GM19328 (cell line): ENCODE measurements around the gene TSPAN9.

Experiments
- ATAC-seq: cut with Tn5 transposase; IDR thresholded peaks from one replicate; pipeline ENCODE4 v1.9.1; 2021; ENCODE audit warnings: mild to moderate bottlenecking, moderate library complexity; ENCODE audit not compliant: unreplicated experiment

Gene TSPAN9

DNA sequence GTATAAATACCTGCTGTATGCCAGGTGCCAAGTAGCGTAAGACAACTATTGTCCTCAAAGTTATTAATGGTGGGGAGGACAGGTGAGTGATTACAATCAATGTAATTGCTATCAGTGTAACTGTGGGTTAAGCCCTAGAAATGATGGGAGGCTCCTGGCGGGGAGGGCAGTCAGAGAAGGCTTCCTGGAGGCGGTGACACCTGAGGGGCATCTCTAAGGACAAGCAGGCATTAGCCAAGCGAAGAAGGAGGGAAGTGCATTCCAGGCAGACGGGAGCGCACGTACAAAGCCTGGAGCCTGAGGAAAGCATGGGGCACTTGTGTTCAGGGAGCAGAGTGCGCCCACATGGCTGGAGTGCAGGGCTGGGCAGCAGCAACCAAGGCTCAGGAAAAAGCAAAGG is 230.9 kb downstream of the TSPAN9 start:
- no peak for ATAC-seq

DNA sequence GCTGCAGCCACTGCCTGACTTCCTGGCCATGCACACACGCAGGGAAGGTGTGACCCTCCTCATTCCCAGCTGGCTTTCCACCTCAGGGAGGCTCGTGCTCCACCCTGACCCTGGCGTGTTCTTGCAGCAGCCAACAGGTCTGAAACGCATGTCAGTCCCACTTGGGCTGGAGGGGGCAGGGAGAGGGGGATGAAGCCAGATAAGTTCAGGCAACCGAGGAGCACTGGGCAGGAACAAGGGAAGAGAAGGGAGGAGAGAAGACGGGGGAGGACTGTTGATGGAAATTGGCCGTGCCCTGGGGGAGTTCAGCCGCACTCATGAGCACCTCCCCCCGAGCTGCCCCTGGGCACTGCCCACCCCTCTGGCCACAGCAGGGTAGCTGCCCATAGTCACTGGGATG is 231.4 kb downstream of the TSPAN9 start:
- no peak for ATAC-seq

DNA sequence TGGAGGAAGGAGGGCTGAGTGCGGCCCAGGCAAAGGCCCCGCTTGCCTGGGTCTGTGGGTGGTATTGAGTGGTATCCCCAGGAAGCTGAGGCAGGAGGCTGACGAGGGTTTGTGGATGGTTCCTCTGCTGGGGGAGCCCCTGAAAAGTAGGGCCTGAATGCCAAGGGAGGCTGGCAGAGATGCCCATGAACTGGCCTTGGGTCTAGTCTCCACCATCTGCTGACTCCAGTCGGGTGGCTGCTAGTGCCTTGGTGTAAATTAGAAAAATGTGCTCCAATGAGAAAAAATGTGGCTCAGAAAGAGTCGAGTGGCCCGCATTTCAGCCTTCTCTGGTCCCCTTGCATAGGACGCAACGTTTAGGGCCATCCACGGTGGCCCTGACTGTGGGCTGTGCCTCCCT is 232.6 kb downstream of the TSPAN9 start:
- ATAC-seq: no peak

DNA sequence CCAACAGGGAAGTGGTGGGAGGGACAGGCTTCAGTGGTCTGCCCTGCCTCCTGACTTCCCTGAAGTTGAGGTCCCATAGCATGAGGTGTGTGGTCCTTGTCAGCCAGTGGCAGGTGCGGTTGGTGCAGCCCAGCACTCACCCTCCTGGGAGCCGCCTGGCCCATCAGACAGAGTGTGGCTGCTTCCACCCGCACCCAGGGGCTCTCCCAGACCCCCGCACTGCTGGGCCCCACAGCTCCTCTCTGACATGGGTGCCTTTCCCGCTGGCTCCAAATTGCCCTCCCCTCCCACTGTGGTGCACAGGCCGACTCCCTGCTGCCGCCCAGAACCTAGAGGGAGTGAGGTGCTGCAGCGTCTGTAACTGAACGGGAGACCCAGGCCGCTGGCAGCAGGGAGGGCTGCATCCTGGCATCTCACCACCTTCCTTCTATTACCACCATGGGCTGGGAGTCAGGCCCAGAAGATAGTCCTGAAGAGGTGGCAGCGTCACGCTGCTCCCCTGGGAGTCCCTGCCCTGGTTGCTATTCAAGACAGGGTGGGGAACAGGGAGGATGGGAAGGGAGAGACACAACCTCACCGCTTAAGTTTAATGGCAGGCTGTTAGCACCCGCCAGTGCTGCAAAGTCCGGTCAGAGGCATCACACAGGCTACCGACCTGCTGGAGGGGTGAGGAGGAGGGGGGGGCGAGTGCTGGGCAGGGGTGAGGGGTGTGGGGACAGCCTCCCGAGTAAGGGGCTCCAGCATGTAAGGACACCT is 233.3 kb downstream of the TSPAN9 start:
- no peak for ATAC-seq

DNA sequence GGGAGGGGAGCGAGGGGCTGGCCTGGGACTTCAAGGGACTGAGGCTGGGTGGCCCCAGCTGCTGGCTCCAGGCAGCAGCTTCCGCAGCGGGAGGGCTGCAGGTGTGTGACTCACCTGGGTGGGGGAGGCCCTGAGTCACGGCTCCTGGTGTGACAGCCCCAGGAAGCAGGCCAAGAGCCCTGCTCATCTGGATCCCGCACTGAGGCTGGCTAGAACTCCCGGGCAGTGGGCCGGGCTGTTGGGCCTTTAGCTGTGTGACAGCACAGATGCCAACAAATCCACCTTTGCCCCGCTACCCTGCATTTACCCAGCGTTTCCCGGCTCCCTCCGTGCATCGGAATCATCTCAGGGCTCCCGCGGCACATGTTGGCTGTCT is 233.8 kb downstream of the TSPAN9 start:
- no peak for ATAC-seq

DNA sequence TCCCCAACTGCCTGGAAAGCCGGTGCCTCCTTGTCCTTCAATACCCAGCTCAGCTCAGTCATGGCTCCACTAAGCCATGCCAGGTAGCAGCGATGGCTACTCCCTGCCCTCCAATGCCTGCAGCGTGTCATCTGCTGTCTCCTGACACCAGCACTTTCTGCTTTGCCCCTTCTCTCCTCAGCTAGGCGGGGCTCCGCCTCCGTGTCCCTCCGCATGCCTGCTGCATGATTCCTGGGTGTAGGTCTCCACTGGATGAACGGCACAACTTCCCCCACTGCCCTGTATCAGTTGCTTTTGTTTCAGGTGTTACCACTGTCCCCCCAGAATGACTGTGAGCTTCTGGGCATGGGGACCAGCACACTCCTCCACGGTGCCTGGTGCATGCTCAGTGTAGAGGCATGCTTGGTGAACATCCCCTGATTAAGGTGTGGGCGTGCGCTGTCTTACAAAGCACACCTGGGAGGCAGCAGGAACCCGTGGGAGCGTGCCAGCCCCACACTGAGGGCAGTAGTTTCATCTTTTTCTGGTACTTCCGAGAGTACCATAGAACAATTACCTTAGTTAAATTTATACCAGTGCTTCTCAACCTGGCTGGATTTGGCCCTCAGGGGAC is 234.4 kb downstream of the TSPAN9 start:
- ATAC-seq: no peak

DNA sequence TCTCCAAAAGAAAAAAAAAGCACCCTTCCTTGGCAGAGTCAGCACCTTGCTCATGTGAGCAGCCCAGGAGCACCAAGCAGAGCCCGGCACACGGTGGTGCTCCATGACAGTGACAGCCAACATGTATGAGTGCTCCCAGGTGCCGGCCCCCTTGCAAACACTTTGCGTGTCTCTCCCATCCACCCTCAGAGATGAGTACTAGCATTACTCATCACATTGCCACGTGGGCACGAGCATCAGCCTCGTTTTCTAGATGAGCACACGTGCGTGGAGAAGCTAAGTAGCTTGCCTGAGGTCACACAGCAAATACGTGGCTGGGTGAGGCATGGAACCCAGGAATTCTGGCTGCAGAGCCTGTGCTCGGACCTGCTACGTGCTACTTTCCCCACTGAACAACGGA is 235.9 kb downstream of the TSPAN9 start:
- ATAC-seq: no peak

DNA sequence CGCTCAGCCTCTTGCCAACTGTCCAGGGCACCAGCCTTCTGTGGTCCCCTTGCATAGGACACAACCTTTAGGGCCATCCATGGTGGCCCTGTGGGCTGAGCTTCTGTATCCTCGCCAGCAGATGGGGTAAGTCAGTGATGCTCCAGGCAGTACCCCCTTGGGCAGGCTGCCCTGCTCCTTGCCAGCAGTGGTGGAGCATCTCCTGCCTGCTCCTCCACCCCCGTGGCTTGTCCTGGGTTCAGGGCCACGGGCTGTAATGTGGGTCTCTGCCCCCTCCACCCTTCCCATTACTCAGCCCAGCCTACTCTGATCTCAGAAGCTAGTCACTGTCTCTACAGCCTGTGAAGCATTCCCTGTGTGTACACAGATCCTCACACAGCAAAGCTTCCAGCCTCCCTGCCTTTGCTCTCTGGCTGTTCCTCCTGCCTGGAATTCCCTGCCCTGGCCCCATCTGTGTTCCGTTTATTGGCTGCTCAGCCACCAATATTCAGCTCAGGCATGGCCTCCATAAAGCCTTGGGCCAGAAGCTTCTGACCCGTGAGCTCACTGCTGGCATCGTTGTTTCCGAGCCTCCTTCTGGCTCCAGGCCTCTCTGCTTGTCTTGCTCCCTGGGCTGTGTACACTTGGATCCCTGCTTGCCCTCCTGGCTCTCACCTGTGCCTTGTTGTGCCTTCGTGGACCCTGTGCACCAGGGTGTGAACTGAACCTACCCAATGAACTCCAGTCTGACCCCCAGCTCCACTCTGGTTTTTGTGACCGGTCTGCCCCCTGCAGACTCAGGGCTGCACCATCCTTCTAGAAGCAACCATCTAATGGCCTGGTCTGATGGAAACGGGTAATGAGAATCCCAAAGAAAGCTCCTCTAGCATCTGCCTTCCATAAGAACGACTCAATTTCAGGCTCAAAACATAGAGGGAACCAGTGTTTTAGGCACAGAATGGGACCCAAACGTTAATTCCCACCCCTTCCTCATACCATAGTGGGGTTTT is 236.8 kb downstream of the TSPAN9 start:
- ATAC-seq: no peak

DNA sequence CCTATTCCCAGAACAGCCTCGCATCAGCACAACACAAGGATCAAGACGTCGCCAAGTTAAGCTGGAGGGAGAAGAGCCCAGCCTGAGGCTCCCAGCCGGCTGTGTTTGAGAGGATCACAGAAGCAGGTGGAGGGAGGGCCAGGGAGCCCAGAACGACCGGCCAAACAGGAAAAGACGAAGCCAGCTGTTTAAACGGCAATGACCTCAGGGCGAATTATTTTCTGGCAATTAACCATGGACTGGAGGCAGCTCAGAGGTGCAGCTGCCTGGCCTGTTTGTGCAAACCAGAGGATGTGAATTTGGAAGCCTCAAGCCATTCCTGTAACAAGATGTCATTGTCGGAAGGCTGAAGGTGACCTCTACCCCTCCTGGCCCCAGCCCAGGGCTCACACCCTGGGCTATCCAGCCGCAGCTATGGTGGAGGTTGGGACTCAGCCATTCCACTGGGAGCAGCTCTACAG is 238.1 kb downstream of the TSPAN9 start:
- ATAC-seq: no peak

DNA sequence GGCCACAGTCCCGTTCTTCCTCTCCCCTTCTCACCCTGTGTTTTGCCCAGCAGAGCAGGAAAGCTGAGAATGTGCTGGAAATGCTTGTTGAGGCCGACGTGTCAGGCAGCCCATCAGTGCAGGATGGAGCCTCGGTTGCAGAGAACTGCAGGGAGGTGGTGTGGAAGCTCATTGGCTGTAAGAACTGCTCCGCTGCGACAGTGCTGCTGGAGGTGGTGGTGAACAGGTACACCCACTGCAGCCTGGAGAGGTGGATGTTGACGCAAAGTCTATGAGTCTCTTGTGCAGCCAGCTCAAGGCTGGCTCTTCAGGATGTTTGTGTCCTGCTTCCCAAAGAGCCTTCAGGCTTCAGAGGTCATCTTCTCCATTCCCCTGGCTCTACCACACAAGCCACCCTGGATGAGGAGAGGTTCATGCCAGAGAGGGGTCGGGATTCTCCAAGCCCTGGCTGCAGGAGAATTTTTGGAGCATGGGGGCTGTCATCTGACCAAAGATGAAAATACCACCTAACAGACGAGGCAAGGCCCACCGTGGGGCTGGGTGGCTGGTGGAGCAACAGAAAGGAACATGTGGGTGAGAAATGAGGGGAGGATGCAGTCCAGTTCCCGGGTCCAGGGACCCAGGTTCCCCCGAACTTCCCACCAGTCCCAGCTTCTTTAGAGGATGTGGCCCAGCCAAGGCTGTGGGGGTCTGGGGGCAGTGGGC is 239.7 kb downstream of the TSPAN9 start:
- ATAC-seq: no peak

DNA sequence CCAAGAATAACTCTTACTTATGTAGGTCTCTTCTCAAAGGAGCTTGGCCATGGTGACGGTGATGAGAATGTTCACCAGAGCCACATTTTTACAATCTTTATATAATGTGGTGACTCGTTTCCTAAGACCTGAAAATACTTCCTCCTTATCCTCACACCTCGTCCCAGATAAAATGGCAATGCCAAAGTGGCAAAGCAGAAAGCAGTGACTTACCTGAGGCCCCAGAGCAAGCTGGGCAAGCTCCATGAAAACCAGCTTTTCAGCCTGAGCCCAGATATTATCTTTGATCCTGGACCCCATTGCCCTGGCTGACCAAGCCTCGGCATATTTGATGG is 240.3 kb downstream of the TSPAN9 start:
- no peak for ATAC-seq

DNA sequence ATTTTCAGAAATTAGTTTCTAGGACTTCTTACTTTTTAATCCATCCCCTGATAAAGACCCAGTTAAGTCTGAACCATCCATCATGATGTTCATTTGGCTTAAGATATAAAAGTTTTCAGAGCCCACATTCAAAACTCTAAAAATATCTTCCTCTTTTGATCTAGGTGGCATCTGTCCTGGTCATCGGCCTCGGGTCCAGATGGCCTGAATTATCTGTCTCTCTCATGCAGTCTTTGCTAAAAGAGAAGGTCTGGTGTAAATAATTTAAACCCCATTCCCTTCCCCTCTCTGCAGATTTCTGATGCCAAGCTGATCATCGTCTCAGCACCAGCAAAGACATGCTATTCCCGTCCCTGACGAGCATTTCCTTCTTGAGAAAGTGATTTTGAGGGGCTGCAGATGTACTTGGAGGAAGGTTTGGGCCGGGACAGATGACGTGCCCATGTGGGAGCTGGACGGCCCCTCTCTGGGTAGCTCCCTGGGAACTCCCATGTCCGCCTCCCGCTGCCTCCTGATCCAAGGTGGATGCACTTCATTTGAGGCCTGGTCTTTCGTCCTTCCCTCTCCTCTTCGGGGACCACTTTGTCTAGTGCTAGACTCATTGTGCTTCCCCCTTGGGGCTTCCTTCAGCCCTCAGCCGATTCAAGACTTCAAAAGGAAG is 240.8 kb downstream of the TSPAN9 start:
- ATAC-seq: no peak

DNA sequence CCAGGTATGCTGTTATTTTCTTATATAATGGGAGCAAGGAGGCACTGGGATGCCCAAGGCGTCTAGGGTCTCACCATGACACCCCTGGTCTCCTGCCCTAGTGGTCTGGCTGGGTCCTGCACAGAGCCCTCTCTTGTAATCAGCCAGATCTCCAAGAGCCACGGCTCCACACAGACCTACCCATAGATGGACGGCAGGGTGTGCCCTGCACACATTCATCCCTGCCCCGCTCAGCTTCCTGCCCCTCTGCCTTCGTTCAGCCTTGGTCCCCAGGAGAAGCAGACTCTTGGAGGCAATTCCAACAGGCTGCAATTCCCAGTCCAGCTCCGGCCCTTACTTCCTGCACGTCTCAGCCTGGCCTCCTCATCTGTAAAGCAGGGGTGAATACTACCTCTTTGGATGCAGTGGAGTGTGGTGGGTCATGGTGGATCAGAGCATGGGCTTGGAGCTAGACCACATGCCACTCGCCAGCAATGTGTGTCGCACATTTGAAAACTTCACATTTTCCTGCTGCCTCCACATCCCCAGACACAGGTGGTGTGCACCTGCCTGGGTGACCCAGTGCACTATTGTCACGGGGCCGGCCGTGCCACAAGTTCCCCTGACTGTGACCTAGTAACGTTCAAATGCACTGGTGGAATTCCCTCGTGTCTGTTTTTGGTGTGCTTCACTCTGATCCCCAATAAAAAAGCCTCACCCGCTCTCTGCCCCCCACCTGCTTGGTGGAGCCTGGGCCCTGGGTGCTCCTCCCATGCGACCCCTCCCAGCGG is 242.7 kb downstream of the TSPAN9 start:
- no peak for ATAC-seq

DNA sequence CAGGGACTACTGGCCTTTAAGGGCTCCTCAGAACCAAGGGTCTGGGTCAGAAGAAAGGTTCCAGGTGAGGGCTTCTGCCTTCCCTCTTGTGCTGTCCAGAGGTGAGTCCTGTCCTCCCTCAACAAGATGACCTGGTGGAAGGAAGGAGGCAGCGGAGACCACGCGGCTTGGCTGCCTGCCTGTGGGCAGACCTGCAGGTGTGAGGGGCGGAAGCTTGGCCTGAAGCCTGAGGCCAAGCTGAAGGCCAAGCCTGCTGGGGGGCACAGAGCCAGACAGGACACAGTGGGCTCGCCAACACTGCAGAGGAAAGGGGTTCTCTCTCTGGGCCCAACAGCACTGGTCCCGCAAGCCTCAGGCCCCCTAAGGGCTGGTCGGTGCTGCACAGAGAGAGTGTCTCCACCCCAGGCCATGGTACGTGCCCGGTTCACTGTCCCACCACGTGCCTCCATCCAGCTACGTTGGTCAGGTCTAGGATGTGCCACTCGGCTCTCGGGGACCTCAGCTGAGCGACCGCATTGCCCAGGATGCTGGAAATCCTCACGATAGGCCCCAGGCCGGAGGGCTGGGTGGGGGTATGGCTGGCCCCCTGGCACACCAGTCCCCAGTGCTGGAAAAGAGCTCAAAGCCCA is 243.8 kb downstream of the TSPAN9 start:
- no peak for ATAC-seq

DNA sequence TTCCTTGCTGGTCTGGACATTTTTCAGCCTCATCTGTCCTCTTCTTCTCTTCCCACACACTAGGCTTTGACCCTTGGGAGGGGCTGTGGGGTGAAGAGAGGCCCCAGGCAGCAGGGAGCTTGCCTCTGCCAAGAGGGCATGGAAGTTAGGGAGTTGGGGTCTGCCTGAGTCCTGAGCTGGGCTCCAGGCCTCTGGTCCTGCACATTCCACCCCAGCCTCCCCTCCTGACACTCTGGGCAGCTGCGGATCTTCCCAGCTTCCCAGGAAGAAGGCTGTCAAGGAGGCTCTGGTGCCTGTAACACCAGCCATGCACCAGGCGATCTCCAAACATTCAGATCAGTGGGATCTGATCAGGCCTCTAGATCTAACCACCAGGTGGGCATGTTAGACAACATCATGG is 244.7 kb downstream of the TSPAN9 start:
- ATAC-seq: no peak

DNA sequence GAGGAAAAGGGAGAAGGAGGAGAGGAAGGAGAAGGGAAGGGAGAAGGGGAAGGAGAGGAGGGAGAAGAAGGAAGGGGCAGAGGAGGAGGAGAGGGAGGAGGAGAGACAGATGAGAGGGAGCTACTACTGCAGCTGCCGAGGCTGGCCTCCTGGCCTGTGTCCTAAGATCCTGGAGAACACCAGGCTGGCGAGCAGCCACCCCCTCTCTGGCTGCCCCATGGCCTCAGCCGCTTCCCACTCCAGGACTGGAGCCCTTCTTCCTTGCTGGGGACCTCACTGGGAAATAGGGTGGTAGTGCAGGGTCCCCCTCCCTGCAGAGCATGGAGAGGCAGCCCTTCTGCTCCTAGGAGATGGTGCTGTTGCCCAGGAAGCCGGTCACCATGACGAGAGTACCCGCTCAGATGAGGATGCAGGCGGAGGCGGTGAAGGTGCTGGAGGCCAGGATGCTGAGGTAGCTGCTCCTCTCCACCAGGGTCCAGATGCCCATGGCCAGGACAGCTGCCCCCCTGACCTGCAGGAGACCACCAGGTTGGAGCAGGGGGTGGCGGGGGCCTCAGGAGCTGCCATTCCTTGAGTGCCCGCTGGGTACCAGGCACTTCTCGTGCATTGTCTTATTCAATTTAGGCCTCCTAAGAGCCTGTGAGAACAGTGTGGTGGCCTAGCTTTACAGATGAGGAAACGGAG is 246.0 kb downstream of the TSPAN9 start:
- no peak for ATAC-seq

DNA sequence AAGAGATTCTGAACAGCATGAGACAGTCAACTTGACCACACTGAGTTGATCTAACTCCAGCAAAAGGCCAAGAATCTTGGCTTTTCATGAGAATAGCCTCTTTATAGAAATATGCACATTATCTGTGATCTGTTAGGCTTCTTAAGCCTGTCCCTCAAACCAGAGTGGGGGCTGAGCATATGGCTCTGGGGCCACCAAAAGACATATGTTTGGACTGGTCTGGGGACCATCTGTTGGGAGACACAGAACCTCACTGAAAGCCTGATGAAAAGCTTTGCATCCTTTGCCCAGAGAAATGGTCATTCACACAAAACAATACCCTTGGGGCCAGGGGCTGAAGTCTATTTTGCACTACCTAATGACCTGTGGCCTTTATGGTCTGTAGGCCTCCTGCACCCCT is 248.6 kb downstream of the TSPAN9 start:
- no peak for ATAC-seq

DNA sequence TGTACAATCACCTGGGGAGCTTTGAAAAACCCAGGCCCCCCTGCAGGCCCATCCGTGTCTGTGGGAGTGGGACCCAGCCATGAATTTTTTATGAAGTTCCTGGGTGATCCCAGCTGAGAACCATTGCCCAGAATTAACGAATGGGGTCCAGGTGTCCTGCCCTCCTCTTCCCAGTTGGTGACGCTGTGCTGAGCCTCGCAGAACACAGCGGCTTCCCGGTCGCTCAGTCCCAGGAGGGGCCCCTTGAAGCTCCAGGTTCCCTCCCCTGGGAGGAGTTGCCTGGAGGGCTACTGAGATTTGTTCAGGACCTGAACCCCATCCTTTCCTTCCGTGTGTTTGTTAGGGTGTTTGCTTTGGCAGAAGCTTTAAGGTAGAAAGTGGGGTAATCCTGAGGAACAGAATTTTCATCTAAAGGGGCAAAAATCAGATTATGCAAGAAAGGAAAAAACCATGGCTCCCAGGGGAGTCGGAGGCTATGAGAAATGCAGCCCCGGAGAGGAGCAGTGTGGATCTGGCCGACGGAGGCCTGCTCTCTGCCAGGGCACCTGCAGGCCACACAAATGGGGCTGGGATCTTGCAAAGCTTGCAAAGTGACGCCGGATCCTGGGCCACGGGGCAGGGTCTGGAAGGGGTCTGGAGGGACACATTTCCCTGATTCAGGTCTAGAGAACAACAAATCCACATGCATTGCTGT is 249.1 kb downstream of the TSPAN9 start:
- no peak for ATAC-seq
